ENCODE measurements around the gene ABLIM1. TPM values are rescaled to one million over a fixed set of nuclear protein-coding genes. Genes with fewer than 3 reads are reported as not detected.

The ABLIM1 gene
- total RNA-seq, 1 donor from 2014 or later = 30.2 TPM

DNA sequence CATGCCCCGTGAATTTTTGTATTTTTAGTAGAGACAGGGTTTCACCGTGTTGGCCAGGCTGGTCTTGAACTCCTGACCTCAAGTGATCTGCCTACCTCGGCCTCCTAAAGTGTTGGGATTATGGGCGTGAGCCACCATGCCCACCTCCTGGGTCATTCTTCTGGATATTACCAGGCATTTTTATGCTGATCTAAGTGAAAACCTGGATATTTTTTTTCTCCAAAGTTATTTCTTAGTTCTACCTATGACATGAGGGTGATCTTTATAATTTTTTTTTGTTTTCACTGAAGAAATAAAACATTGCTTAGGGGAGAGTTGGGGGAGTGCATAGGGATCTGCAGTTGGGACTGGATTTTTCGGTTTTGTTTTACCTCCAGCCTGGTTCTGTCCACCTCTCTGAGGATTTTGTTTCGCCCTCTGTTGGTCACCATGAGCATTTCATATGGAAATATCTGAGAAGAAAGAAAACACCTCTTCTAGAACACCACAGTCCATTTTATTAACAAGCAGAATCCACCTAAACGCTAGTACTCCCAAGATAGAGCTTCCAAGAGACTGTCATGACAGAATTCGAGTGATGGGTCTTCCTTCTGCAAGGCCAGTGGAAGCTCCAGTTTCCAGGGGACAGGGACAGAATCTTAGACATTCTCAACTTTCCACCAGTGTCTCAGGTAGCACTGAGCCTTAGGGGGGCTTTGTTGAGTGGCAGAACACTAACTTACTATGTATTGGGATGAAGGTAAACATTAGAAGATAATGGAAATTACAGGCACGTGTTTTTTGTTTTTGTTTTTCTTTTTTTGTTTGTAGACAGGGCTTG lies 220.4 kb downstream of the ABLIM1 start:
- DNase-seq (ENCODE audit: low read depth) = no peak
- TF ChIP-seq, protein P1, sequence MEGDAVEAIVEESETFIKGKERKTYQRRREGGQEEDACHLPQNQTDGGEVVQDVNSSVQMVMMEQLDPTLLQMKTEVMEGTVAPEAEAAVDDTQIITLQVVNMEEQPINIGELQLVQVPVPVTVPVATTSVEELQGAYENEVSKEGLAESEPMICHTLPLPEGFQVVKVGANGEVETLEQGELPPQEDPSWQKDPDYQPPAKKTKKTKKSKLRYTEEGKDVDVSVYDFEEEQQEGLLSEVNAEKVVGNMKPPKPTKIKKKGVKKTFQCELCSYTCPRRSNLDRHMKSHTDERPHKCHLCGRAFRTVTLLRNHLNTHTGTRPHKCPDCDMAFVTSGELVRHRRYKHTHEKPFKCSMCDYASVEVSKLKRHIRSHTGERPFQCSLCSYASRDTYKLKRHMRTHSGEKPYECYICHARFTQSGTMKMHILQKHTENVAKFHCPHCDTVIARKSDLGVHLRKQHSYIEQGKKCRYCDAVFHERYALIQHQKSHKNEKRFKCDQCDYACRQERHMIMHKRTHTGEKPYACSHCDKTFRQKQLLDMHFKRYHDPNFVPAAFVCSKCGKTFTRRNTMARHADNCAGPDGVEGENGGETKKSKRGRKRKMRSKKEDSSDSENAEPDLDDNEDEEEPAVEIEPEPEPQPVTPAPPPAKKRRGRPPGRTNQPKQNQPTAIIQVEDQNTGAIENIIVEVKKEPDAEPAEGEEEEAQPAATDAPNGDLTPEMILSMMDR (conservative IDR thresholded peaks at IDR 0.05; ENCODE audit: low read depth, low read length) = peak; percentile 69
- H3K4me3 ChIP-seq (ENCODE audit: low read depth, low read length) = no peak overlapping the region

DNA sequence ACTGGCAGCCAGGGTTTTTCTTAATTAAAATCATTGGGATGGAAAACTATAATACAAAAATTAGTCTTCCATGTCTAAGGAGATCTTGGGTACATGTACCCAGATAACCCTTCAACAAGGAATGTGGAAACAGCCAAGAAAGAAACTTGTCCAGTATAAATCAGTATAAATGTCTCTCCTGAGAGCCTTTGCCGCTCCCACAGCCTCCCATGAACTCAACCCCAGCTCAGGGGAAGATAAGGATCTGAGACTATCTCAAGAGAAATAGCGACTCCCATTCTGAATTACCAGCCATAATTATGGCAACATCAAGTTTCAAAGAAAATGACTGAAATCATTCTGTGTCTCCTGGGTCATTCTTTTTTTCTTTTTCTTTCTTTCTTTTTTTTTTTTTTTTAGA lies 221.1 kb downstream of the ABLIM1 start:
- TF ChIP-seq, protein P1 (conservative IDR thresholded peaks at IDR 0.05; ENCODE audit: low read depth, low read length) = no peak
- no peak overlapping the region for H3K4me3 ChIP-seq (ENCODE audit: low read depth, low read length)
- DNase-seq (ENCODE audit: low read depth) = no peak

DNA sequence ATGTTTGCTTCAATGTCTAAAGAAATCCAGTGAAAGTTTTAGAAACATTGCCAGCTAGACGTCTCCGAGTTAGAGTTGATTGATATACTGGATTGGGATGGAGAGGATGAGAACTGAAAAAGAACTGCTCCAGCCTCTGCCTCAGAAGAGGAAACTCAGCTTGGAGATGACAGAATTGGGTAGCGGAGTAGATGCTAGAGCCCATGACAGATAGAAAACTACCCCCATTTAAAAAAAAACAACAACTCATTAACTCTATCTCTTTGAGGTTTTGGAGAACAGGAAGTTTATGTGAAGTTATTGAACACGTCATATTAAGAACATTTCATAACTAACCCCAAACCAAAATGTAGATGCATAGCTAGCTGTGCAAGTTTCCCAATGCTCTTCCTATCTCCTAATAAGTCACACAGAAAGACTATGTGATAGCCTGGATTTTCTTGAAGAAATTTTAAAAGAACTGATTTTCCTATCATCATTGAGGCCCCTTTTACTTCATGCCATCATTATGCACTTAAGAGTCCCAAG lies 225.4 kb downstream of the ABLIM1 start:
- TF ChIP-seq, protein P1 (conservative IDR thresholded peaks at IDR 0.05; ENCODE audit: low read depth, low read length) = no peak
- no peak overlapping the region for H3K4me3 ChIP-seq (ENCODE audit: low read depth, low read length)
- DNase-seq (ENCODE audit: low read depth) = no peak

DNA sequence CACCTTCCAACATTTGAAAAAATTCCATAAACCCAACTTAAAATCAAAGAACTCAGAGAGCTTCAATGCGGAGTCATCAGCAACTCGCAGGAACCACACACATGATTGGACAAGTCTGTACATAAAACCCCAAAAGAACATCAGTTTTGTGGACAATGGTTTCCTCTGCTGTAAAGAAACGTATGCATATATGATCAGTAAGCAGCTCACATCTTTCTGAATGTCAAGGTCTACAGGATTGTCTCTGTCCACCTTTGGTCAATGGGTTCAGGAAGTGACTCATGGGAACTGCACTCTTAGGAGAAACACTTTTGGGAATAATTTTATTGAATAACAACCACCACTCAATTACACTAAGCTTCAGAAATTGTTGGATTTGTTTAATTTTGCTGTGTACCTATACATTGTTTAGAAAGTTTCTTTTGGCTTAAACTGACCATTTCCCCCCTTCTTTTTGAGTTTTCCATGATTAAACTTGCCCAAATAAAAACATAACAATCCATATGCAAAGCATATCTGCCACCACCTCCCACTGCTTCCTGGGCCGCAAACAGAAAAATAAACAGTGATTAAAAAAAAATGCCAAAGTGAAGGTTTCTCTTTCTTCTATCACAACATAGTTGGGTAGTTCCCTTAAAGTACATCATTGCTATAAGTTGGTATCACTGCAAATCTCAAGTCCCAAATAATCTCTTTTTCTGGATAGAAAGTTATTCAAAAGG lies 226.5 kb downstream of the ABLIM1 start:
- DNase-seq (ENCODE audit: low read depth) = no peak
- TF ChIP-seq, protein P1 (conservative IDR thresholded peaks at IDR 0.05; ENCODE audit: low read depth, low read length) = no peak
- H3K4me3 ChIP-seq (ENCODE audit: low read depth, low read length) = no peak overlapping the region

DNA sequence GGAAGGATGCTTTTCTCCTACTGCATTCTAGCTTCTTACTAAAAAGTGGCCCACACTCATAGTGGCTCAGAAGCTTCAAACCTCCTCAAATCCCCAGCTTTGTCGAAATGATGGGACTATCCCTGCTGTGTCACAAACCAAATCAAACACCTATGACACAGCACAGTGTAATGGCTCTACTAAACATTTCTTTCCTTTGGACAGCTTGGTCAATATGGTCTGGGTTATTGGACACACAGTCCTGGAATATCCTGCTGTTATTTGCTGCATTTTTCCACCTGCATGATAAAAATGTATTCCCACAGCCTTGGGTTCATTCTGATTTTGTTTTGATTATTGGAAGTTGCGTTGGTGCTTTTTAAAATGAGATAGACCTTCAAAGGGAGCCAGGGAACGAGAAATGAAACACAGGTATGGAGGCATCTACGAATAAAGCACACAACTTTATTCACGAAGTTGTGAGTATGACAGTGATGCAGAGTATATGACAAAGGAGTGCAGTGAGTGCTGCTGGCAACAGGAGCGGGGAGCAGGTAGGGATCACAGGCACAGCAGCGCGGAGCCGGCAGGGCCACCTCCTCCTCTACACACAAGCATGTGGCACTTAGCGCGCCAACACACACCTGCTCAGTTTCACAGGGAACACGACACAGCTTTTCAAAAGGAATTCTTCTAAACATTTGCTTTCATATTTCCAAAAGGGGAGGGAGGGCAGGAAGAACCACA lies 227.2 kb downstream of the ABLIM1 start:
- DNase-seq (ENCODE audit: low read depth) = no peak
- no peak overlapping the region for H3K4me3 ChIP-seq (ENCODE audit: low read depth, low read length)
- TF ChIP-seq, protein P1 (conservative IDR thresholded peaks at IDR 0.05; ENCODE audit: low read depth, low read length) = no peak

DNA sequence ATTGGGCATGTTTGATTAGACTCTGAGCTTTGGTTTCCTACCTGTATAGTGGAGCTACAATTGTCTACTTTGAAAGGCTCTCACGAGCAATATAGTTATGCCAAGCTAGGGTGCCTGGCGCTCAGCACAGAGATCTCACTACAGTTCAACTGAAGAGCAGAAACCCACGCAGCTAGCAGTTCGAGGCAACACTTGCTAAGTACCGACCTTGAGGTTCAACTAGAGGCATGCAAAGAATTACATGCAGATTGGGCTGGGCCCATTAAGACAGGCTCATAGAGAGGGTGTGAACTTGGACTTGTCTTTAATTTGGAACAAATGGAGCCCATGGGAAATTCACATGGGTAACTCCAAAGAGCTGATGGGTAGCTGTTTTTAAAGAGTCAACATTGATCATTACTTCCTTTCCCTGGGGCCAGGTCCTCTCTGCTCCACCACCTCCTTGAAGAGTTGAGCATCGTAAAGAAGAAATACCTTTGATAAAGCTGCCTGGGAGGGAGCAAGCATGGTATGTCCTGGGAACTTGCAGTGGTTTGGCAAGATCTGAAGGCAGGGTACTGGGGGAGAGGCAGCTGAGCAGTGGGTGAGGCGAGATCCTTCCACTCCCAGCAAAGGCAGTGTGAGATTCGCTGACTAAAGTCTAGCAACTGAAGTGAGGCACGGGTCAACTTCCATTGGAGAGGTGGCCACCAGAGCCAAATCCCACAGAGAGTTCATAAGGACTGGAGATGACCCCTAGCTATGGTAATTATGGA lies 228.3 kb downstream of the ABLIM1 start:
- TF ChIP-seq, protein P1 (conservative IDR thresholded peaks at IDR 0.05; ENCODE audit: low read depth, low read length) = no peak
- H3K4me3 ChIP-seq (ENCODE audit: low read depth, low read length) = no peak overlapping the region
- DNase-seq (ENCODE audit: low read depth) = no peak
